C1 segment of cervical spinal cord (tissue), 14 donors: ENCODE data around the gene KLF5.
"Not testable (repeated sequence)": the region's sequence is repeated elsewhere in the genome, so short reads cannot be mapped to it uniquely, and the experiment has no call there.

Source experiments
- DNase-seq, 14 donors: peaks; one replicate each; lab custom pipeline; 2025; lab: John Stamatoyannopoulos, UW

The KLF5 gene

GRCh38 chr13:73058736-73059459 is at the start of gene KLF5:
TSS of gene KLF5 (plus strand) at chr13:73059005. CDS start at chr13:73059328, 323 bp downstream.
- DNase-seq: peak; percentile 11 to 86 (median 74)

- DNase-seq: no peak
Measured at GRCh38 chr13:73011751-73012150, 47.1 kb upstream of the KLF5 start.

GRCh38 chr13:73015805-73016204 is 43.0 kb upstream of the KLF5 start:
- DNase-seq: no peak

GRCh38 chr13:73018336-73018735 is 40.5 kb upstream of the KLF5 start:
- no peak for DNase-seq

- no peak for DNase-seq
Measured at GRCh38 chr13:73025217-73026012, 33.4 kb upstream of the KLF5 start.

GRCh38 chr13:73034901-73035300 is 23.9 kb upstream of the KLF5 start:
- no peak for DNase-seq

- DNase-seq: no peak
Measured at GRCh38 chr13:73035660-73036059, 23.1 kb upstream of the KLF5 start.

- no peak for DNase-seq
Measured at GRCh38 chr13:73036566-73036965, 22.2 kb upstream of the KLF5 start.

GRCh38 chr13:73038064-73038463 is 20.7 kb upstream of the KLF5 start:
- DNase-seq: no peak

- DNase-seq: no peak
Measured at GRCh38 chr13:73039201-73040108, 19.4 kb upstream of the KLF5 start.

GRCh38 chr13:73040484-73040883 is 18.3 kb upstream of the KLF5 start:
- DNase-seq: no peak

GRCh38 chr13:73040968-73041596 is 17.7 kb upstream of the KLF5 start:
- DNase-seq: no peak

- DNase-seq: no peak
Measured at GRCh38 chr13:73045031-73045430, 13.8 kb upstream of the KLF5 start.

GRCh38 chr13:73048615-73049014 is 10.2 kb upstream of the KLF5 start:
- DNase-seq: not testable (repeated sequence)

- DNase-seq: no peak
Measured at GRCh38 chr13:73054712-73055111, 4.1 kb upstream of the KLF5 start.

GRCh38 chr13:73055813-73056564 is 2.8 kb upstream of the KLF5 start:
- DNase-seq: no peak

GRCh38 chr13:73056565-73056962 is 2.2 kb upstream of the KLF5 start:
- DNase-seq: no peak

- DNase-seq: no peak
Measured at GRCh38 chr13:73057284-73058063, 1.3 kb upstream of the KLF5 start.

GRCh38 chr13:73058064-73058313 is 816 bp upstream of the KLF5 start:
- no peak for DNase-seq

GRCh38 chr13:73058432-73058735 is 421 bp upstream of the KLF5 start:
- DNase-seq: no peak
